T47D (cell line): ENCODE measurements around the gene MAOA.

Source experiments
- DNase-seq, 2 experiments: peaks; one replicate each; pipeline versions ENCODE4 v3.0.0 to v3.0.0-alpha.2; 2011 to 2012; ENCODE audit warnings: low read depth in 1 of 2, low spot score in 1 of 2
- JUND ChIP-seq: IDR thresholded peaks from 2 replicates; pipeline ENCODE4 v1.6.1; 2012; ENCODE audit warnings: low read depth
- in situ Hi-C: cut with HindIII; loops from 2 replicates; pipeline ENCODE4 v1.10.0; 2016; ENCODE audit warnings: low sequenced_read_pairs, low pct_unique_long_range_greater_than_20kb

MAOA gene

DNA sequence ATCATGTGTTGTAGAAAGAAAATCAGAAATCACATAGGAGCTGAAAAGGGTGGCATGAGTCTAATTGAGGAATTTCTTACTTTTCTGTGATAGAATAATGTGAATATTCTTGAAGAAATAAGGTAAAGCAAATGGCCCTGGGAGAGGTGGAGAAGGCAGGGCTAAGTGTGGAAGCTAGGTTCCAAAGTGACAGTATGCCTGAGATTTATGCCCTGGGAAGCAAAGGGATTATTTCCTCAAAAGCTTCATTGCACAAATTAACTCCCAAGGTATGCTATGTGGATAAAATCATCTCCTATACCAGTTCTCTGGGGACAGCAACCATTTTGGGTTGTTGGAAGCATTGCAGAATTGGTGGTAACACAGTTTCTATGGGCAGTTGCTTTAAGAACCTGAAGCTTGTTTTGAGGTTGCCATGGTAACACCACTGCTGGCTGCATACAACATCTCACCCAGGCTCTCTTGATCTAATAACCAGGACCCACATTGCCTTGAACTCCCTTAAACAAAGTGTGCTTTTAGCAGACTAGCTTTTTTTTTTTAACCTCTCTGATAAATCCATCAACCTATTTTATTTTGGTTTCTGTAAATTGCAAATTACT, 21.0 kb downstream of the MAOA start:
- in situ Hi-C loops: no loop called here
- no peak for TF ChIP-seq JUND
- DNase-seq: no peak

DNA sequence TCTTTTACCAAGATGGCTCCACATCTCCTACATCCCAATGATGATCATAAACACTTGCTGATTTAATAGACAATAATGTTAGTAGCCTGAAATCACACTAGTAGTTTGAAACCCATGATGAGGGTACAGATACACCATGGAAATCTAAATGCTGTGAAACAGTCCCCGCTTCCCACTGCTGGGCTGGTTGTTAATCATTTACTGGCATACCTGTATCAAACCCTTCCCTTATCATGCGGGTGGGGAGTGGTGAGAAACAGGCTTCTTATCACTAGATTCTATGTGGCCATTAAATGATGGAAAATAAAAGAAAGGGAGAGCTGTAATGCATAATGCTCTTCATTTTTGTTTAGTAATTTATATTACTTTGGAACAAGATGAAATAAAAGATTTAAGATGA, 21.9 kb downstream of the MAOA start:
- in situ Hi-C loops: no loop called here
- no peak for DNase-seq
- TF ChIP-seq JUND: no peak

DNA sequence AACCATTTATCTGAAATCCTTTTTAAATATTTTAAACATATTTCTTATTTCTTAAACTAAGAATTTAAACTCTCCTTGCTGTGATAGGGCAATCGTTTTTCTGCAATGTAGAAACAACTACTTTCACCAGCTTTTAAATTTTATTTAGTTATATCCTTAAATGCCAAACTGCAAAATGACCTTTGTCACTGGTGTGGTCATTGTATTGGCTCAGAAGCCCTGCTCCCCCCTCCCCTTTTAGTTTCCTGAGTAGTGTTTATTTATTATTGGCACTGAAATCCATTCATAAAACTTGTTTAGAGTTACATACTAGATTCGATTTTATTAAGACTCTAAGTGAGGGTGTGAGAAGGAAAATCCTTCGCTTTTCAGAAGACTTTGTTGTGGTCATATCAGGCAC, 23.0 kb downstream of the MAOA start:
- in situ Hi-C loops: no loop called here
- DNase-seq: no peak
- TF ChIP-seq JUND: no peak

DNA sequence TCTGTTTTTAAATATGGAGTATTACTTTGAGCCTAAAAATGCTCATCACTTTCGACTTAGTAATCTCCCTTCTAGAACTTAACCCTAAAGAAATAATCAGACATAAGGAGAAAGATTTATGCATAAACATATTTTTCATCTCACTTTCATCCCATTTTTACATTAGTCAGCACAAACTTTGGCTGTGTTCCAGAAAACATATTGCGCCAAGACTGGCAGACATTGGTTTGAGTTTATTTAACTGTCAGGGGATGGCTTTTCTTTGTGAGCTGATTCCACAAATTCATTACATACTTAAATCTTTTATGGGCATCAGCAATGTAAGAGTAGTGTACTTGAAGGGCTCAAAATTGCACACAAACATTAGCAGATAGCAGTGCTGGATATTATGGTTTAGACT, 23.7 kb downstream of the MAOA start:
- no peak for DNase-seq
- TF ChIP-seq JUND: no peak
- in situ Hi-C loops: no loop called here

DNA sequence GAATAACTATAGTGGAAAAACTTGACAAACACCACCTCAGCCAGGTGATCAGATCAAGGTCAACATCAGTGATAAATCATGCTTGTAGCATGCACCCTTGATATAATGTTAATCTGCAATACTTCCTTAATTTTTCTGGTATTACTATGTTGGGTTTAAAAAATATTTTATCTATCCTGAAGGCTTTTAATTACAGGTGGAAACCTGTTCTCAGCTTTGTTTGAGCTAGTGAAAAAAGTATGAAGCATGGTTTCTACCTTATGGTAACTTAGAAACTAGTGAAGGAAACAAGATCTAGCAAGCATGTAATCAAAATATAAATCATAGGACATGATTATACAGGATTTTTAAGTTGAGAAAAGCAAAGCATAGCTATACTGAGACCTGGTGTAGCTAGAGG, 26.6 kb downstream of the MAOA start:
- in situ Hi-C loops: no loop called here
- TF ChIP-seq JUND: no peak
- DNase-seq: no peak

DNA sequence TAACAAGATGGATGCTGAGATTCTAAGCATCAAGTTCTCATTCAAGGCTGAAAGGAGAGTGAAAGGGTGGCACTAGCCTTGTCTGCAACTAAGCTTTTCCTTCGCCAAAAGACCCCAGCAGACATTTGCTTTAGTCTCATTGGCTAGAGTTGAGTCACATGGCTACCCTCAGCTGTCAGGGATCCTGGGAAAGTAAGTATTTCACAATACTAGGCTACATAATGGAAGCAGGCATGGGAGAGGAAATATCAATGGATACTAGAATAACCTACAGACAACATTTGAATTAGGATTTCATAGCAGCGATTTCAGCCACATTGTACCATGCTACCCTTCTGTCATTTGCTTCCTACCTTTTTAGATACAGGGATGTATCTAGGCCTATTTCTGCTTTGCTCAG, 29.1 kb downstream of the MAOA start:
- TF ChIP-seq JUND: no peak
- in situ Hi-C loops: no loop called here
- DNase-seq: no peak

DNA sequence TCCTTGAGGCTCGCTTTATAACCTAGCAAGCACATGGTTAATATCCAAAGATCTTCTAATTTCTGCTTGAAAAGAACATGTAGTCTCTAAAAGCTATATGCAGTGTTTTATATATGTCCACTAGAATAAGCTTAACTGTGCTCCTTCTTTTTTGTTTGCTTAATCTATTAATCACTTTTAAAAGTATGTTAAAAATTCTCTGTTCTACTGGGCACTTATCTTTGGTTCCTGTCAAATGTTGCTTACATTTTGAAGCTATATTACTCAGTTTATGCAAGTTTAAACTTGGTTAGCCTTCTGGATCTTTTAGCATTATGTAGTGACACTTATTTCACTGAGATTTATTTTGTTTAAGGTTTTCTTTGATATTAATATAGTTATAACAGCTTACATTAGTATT, 32.5 kb downstream of the MAOA start:
- no peak for TF ChIP-seq JUND
- in situ Hi-C loops: no loop called here
- DNase-seq: no peak

DNA sequence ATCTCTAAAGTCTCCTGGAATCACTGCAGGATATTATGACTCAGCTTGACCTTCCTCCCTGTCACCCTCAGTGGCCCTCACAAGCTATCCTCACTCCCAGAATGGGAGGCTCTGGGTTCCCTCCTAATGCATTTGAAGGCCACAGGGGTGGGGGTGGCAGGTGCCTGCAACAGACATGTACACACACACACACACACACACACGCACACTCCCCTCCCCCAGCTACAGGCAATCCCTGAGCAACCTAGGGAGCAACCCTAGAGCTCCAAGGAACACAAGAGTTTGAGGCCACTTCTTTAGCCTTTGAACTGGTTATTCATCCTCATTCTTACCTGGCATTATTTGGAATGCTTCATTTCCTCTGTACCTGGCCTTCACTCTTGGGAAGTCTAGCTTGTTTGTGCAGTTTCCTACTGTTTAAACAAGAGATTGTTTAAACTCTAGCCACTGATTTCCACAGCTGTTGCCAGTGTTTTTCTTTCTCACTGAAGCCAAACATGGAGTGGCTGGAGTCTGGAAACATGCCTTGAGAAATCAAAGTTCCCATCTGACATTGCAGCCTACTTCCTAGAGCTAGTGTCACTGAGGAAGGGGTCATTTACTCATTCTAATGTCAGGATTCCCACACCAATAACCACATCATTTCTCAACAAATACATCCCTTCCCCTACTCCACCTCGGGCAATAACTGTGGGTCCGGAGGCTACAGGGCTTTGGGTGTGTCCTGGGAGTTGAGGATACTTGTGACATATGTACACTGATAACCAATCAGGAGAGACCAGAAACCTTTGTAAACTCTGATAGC, 37.7 kb downstream of the MAOA start:
- in situ Hi-C loops: no loop called here
- TF ChIP-seq JUND: no peak
- DNase-seq: peak; percentile 20 to 95

DNA sequence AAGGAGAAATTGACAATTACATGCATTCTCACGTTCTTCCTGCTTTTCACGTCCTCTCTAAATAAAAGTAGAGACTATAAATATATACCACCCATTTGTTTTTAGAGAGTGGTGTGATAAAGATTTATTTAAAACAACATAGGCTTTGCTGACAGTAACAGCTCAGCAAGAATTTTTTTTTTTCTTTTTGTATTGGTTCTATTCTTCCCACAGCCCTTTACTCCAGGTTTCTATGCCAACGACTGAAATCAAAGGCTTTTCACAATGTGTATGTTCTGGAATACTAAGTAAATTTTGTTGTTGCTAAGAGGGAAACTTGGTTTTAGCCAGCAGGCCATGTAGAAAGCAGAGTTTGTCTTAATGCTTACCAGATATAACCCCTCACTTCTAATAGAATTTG, 43.4 kb downstream of the MAOA start:
- in situ Hi-C loops: no loop called here
- no peak for TF ChIP-seq JUND
- no peak for DNase-seq

DNA sequence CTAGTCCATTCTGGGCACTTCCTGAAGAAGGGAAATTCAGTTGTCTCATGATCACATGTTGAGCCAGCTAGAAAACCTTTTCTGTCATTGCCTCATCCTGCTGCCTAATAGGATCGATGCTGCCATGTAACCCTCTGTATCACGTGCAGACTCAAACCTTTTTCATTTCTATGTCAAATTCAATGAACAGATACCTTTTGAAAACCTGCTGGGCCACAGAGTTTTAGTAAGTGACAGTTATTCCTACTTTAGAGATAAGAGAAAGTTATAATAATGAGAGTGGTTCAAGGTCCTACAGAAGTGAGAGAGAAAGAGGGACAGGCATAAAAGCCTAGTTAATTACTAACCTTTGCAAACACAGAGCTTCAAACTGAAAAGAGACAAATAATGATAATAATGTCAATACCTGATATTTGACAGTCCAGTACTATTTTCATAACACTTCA, 46.0 kb downstream of the MAOA start:
- DNase-seq: no peak
- TF ChIP-seq JUND: no peak
- in situ Hi-C loops: no loop called here

DNA sequence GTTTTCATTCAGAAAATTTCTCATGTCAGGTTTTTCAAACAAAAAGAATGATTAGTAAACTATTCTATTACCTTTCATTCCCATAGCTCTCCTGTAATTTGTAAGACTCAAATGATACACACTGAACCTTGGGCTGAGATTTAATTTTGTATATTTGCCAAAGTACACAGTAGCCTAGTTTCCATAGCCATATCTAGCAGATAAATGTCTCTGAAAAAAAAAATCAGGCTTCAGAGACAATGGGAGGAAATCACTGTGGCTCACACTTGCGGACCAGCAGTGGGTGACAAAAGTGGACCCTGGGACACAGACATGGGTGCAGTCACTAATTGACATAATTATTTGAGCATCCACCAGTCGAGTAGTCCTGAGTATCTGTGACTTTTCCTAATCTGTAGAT, 46.6 kb downstream of the MAOA start:
- TF ChIP-seq JUND: no peak
- no peak for DNase-seq
- in situ Hi-C loops: no loop called here

DNA sequence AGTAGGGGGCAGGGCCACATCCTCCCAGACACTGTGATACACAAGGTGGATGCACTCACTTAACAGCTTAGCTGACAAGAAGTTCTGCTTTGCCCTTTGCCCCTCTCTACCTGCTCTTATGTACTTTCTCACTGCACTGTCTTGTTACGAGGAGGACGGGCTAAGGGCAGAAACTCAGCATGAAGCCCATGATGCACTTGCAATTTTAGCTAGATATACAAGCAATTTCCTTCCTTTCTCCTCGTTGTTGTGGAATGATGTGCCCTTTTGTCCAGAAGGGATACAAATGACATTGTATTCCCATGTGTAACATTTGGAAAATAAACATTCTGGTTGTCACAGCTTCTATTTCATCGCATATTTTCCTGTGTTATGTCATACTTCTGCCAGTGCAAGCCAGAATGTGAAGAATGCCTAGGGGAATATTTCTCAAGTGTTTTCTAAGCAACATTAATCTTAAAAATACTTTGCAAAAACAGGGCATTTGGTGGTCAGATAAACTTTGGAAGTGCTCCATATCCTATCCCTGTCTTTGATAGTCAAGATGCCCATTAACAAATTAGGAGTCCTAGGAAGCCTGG, 47.2 kb downstream of the MAOA start:
- TF ChIP-seq JUND: no peak
- in situ Hi-C loops: no loop called here
- peak in 1 of 2 experiments; percentile 38 for DNase-seq

DNA sequence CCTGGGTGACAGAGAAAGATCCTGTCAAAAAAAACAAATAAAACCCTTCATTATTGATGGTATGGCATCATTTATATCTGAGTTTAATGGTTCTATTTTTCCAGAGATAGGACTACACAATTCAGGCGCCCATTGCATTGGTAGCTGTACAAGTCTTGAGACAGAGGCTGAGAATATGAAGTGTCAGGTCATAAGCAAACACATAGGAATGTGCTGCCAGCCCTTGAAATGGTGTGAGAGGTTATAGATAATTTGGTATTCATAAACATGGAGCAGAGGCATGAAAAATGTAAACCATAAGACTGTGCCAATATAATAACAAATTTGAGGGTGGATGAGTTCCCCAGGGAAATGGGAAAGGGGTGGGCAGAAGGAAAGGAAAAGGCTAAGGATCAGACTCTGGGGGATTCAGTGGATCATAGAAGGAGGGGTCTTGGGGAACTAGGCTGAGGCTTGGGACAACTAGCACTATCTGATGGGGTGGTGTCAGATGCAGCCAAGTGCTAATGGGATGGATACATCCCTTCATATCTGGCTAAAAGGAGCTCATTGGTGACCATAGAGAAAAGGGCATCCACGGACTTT, 50.8 kb downstream of the MAOA start:
- no peak for TF ChIP-seq JUND
- in situ Hi-C loops: no loop called here
- DNase-seq: no peak
